NCI-H2081 treated with DMSO at 0.1 percent for 48 hours (cell line): ENCODE results near the gene PKN2.
"Not testable (repeated sequence)": the region's sequence is repeated elsewhere in the genome, so short reads cannot be mapped to it uniquely, and the experiment has no call there.

Experiments
- DNase-seq: peaks from one replicate; lab custom pipeline; 2025; lab: John Stamatoyannopoulos, UW

Gene PKN2

GRCh38 chr1:88880717-88881116 lies 196.6 kb downstream of the PKN2 start:
- DNase-seq, result not testable (repeated sequence)

GRCh38 chr1:88883156-88883555 lies 199.1 kb downstream of the PKN2 start:
- DNase-seq, result no peak
